GM18526 (cell line): Measurements from ENCODE around the gene ATP6V0D1.

Experiments used
- POLR2A ChIP-seq: IDR thresholded peaks from 3 replicates; pipeline ENCODE4 v1.6.1; 2011; ENCODE audit not compliant: insufficient read length; ENCODE audit errors: extremely low read depth

ATP6V0D1 gene

DNA sequence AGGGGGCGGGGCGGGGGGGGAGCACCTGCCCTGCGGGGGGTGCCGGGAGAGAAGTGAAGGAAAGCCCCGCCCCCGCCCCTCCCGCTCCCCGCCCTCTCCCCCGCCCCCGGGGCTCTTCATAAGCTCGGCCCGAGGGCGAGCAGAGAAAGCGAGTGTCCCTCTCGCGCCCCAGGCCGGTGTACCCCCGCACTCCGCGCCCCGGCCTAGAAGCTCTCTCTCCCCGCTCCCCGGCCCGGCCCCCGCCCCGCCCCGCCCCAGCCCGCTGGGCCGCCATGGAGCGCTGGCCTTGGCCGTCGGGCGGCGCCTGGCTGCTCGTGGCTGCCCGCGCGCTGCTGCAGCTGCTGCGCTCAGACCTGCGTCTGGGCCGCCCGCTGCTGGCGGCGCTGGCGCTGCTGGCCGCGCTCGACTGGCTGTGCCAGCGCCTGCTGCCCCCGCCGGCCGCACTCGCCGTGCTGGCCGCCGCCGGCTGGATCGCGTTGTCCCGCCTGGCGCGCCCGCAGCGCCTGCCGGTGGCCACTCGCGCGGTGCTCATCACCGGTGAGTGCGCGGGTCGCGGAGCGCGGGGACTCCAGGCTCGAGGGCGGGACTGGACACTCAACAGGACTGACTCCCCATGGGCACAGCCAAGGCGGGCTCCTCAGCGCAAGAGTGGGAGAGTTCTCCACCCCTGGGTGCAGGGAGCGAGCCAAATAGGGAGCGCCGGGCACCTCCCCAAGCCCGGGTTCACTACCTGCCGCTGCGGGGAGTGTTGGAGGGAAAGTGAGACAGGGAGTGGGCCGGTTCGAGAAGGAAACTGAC lies 49.8 kb downstream of the ATP6V0D1 start, which contains the start of gene HSD11B2:
HSD11B2 (plus strand) TSS at position 145 of the 798 bp plus-strand sequence; CDS start at position 273, 128 bp downstream.
- TF ChIP-seq POLR2A = no peak

- TF ChIP-seq POLR2A = no peak
These were observed 50.4 kb downstream of the ATP6V0D1 start for GRCh38 chr16:67430504-67430976.

- TF ChIP-seq POLR2A = no peak
These were observed 51.0 kb downstream of the ATP6V0D1 start for GRCh38 chr16:67429799-67430503.

DNA sequence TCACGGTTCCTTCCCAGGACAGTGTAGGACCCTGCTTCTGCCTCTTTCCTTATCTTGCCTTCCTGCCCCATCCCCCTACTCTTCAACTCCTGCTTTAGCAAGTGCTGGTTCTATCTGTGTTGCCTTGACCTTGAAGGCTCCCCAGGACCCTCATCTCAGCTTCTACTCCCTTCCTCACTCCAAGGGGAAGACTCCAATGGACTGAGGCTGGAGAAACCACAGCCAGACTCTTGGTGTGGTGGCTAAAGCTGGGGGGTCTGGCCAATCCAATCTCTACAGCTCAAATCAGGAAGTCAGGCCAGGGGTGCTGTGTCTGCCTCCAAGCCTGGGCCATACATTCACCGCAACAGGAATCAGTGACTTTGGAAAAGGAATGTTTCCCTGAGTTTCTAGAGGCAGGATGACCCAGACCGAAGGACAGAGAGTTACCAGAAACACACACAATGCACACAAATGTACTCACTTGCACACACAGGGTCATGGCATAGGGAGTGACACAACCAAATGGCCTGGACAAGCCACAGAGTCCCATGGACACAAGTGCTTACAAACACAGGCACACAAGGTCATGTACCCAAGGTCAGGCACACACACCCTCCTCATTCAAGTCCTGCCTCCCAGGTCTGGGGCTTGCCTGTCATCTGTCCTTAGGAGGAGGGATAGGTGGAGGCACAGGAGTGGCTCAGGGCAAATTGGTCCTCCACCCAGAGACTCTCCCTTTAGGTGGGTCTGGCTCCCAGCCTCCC lies 51.7 kb downstream of the ATP6V0D1 start:
- no peak for TF ChIP-seq POLR2A

- TF ChIP-seq POLR2A = no peak
These were observed 52.7 kb downstream of the ATP6V0D1 start for GRCh38 chr16:67428146-67428731.

GRCh38 chr16:67426950-67427349 lies 54.0 kb downstream of the ATP6V0D1 start:
- TF ChIP-seq POLR2A = no peak

- no peak for TF ChIP-seq POLR2A
These were observed 54.9 kb downstream of the ATP6V0D1 start for GRCh38 chr16:67426022-67426421.

- TF ChIP-seq POLR2A = no peak
These were observed 55.4 kb downstream of the ATP6V0D1 start for GRCh38 chr16:67425580-67425979.

DNA sequence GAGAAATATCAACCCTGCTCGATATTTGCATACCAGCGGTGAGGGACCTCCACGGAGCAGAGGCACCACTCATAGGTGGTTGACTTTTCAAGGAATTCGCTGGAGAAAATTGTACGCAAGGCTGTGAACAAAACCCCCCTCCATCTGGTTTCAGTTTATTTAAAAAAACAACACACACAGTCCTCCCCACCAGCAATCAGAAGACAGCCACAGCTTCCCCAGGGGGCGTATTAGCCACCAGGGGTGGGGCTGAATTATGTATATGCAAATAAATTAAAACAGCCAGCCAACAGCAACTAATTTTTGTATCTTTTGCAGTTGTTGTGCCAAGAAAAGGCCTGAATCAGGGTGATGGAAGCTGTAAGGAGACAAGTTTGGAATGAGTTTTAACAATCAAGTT lies 55.9 kb downstream of the ATP6V0D1 start:
- TF ChIP-seq POLR2A = no peak

GRCh38 chr16:67424261-67424615 lies 56.7 kb downstream of the ATP6V0D1 start:
- no peak for TF ChIP-seq POLR2A

- TF ChIP-seq POLR2A = no peak
These were observed 57.2 kb downstream of the ATP6V0D1 start for GRCh38 chr16:67423611-67424260.

DNA sequence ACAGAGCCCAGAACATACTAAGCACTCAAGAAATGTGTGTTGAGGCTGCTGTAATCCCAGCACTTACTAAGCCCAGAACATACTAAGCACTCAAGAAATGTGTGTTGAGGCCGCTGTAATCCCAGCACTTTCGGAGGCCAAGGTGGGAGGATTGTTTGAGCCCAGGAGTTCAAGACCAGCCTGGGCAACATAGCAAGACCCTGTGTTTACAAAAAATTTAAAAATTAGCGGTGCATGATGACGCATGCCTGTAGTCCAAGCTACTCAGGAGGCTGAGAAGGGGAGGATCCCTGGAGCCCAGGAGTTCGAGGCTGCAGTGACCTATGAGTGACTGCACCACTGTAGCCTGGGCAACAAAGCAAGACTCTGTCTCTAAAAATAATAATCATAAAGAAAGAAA lies 57.9 kb downstream of the ATP6V0D1 start:
- TF ChIP-seq POLR2A = no peak

GRCh38 chr16:67421030-67421429 lies 59.9 kb downstream of the ATP6V0D1 start:
- TF ChIP-seq POLR2A = no peak

GRCh38 chr16:67419931-67420330 lies 61.0 kb downstream of the ATP6V0D1 start:
- no peak for TF ChIP-seq POLR2A

- TF ChIP-seq POLR2A = no peak
These were observed 61.5 kb downstream of the ATP6V0D1 start for GRCh38 chr16:67419502-67419901.
